Activated T-helper 17 cell treated with anti-CD3 and anti-CD28 coated beads, Interleukin-2, amount 50 U/mL, for 72 hours (primary cell): ENCODE results near the gene LRCH2. TPM values are rescaled to one million over a fixed set of nuclear protein-coding genes. Genes with fewer than 3 reads are reported as not detected.

Experiments used
- ATAC-seq: fragments of 150-1000 bp; cut with Tn5 transposase; replicated peaks from 2 replicates; pipeline ENCODE4 v1.10.0; 2021; ENCODE audit warnings: mild to moderate bottlenecking, moderate library complexity
- H3K27ac Mint-ChIP-seq: one replicate; pipeline ENCODE4 v1.8.0; 2022; ENCODE audit warnings: mixed read lengths
- H3K27me3 Mint-ChIP-seq: one replicate; pipeline ENCODE4 v1.8.0; 2022; ENCODE audit warnings: mixed read lengths
- H3K36me3 Mint-ChIP-seq: one replicate; pipeline ENCODE4 v1.8.0; 2022; ENCODE audit warnings: low read depth, mild to moderate bottlenecking, mixed read lengths
- H3K4me1 Mint-ChIP-seq: one replicate; pipeline ENCODE4 v1.8.0; 2022; ENCODE audit warnings: mixed read lengths
- H3K4me3 Mint-ChIP-seq: one replicate; pipeline ENCODE4 v1.8.0; 2022; ENCODE audit warnings: mild to moderate bottlenecking, mixed read lengths
- H3K9me3 Mint-ChIP-seq: one replicate; pipeline ENCODE4 v1.8.0; 2022; ENCODE audit warnings: mixed read lengths
- total RNA-seq, 2 donors: library from RNA; stranded (reverse); gene quantifications; one replicate each; pipeline ENCODE4 v1.2.3, GENCODE V29; 2022

LRCH2 gene, protein sequence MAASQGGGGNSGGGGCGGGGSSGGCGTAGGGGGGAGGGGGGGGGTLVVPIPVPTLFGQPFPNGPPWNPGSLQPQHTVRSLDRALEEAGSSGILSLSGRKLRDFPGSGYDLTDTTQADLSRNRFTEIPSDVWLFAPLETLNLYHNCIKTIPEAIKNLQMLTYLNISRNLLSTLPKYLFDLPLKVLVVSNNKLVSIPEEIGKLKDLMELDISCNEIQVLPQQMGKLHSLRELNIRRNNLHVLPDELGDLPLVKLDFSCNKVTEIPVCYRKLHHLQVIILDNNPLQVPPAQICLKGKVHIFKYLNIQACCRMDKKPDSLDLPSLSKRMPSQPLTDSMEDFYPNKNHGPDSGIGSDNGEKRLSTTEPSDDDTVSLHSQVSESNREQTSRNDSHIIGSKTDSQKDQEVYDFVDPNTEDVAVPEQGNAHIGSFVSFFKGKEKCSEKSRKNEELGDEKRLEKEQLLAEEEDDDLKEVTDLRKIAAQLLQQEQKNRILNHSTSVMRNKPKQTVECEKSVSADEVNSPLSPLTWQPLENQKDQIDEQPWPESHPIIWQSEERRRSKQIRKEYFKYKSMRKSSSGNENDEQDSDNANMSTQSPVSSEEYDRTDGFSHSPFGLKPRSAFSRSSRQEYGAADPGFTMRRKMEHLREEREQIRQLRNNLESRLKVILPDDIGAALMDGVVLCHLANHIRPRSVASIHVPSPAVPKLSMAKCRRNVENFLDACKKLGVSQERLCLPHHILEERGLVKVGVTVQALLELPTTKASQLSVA
- total RNA-seq, result not detected

GRCh38 chrX:115233497-115234455 lies at the start of gene LRCH2:
Gene LRCH2 (minus strand): TSS chrX:115234096. CDS start chrX:115234041, 55 bp downstream.
- Mint-ChIP-seq H3K4me3 (no peak within 1 kb of the TSS), H3K4me1 (no peaks in the 10 kb centered on the region), H3K27me3 (peaks cover 19% of the 10 kb centered on the region), H3K9me3 (no peaks in the 10 kb centered on the region), H3K27ac (no peak within 1 kb of the TSS), H3K36me3 (no peaks in the 10 kb centered on the region)
- ATAC-seq, result no peak

GRCh38 chrX:115269051-115269683 lies 35.3 kb upstream of the LRCH2 start:
- no peaks in the 10 kb centered on the region for H3K36me3 Mint-ChIP-seq
- no peaks in the 10 kb centered on the region for H3K27me3 Mint-ChIP-seq
- no peaks in the 10 kb centered on the region for H3K4me1 Mint-ChIP-seq
- no peak overlapping the region for H3K4me3 Mint-ChIP-seq
- peaks cover 4% of the 10 kb centered on the region for H3K9me3 Mint-ChIP-seq
- no peak for ATAC-seq
- no peak overlapping the region for H3K27ac Mint-ChIP-seq

DNA sequence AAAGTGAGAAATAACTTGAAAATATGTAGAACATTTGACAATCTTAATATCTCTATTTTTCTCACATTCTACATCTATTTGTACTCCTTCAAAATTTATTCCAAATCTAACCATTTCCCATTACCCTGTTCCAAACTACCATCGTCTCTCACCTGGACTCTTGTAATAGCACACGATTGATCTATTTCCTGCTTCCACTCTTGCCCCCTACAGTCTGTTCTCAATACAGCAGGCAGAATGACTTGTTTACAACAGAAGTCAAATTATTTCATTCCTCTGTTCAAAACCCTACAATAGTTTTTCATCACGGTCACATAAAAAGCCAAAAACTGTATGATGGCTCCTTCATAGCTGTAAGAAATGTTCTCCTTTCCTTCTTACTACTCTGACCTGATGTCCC lies 34.5 kb upstream of the LRCH2 start:
- no peaks in the 10 kb centered on the region for H3K36me3 Mint-ChIP-seq
- no peaks in the 10 kb centered on the region for H3K4me1 Mint-ChIP-seq
- H3K4me3 Mint-ChIP-seq, result no peak overlapping the region
- H3K27me3 Mint-ChIP-seq, result no peaks in the 10 kb centered on the region
- ATAC-seq, result no peak
- peaks cover 4% of the 10 kb centered on the region for H3K9me3 Mint-ChIP-seq
- no peak overlapping the region for H3K27ac Mint-ChIP-seq

GRCh38 chrX:115266300-115266699 lies 32.4 kb upstream of the LRCH2 start:
- ATAC-seq, result no peak
- no peak overlapping the region for H3K4me3 Mint-ChIP-seq
- peaks cover 4% of the 10 kb centered on the region for H3K9me3 Mint-ChIP-seq
- H3K4me1 Mint-ChIP-seq, result no peaks in the 10 kb centered on the region
- H3K36me3 Mint-ChIP-seq, result no peaks in the 10 kb centered on the region
- no peak overlapping the region for H3K27ac Mint-ChIP-seq
- no peaks in the 10 kb centered on the region for H3K27me3 Mint-ChIP-seq

GRCh38 chrX:115264009-115264408 lies 30.1 kb upstream of the LRCH2 start:
- H3K27me3 Mint-ChIP-seq, result no peaks in the 10 kb centered on the region
- H3K9me3 Mint-ChIP-seq, result peaks cover 4% of the 10 kb centered on the region
- H3K36me3 Mint-ChIP-seq, result no peaks in the 10 kb centered on the region
- H3K4me3 Mint-ChIP-seq, result no peak overlapping the region
- H3K4me1 Mint-ChIP-seq, result no peaks in the 10 kb centered on the region
- no peak overlapping the region for H3K27ac Mint-ChIP-seq
- ATAC-seq, result no peak

GRCh38 chrX:115261148-115261547 lies 27.3 kb upstream of the LRCH2 start:
- no peak overlapping the region for H3K27ac Mint-ChIP-seq
- no peaks in the 10 kb centered on the region for H3K36me3 Mint-ChIP-seq
- H3K27me3 Mint-ChIP-seq, result no peaks in the 10 kb centered on the region
- no peaks in the 10 kb centered on the region for H3K9me3 Mint-ChIP-seq
- H3K4me3 Mint-ChIP-seq, result no peak overlapping the region
- ATAC-seq, result no peak
- H3K4me1 Mint-ChIP-seq, result no peaks in the 10 kb centered on the region

DNA sequence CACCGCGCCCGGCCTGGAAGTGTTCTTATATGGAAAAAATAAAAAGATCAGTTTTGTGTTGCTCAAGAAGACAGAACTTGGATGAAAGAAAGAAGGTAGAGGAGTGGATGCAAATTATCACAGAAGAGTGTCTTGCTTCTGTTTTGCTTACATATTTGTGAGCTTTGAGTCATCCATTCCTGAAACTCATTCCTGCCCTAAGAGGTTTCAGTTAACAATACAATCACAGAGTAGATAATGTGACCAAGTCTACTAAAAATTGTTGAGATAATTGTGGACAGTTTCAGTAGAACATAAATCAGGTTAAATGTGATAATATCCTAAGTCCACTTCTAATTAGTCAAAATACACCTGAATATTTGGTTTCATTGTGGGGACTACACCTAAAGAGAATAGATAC lies 26.4 kb upstream of the LRCH2 start:
- Mint-ChIP-seq H3K9me3 (no peaks in the 10 kb centered on the region), H3K27me3 (no peaks in the 10 kb centered on the region), H3K4me1 (no peaks in the 10 kb centered on the region), H3K4me3 (no peak overlapping the region), H3K36me3 (no peaks in the 10 kb centered on the region), H3K27ac (no peak overlapping the region)
- ATAC-seq, result no peak

- ATAC-seq, result no peak
- Mint-ChIP-seq H3K27me3 (no peaks in the 10 kb centered on the region), H3K4me1 (no peaks in the 10 kb centered on the region), H3K27ac (no peak overlapping the region), H3K36me3 (no peaks in the 10 kb centered on the region), H3K4me3 (no peak overlapping the region), H3K9me3 (no peaks in the 10 kb centered on the region)
Measured at GRCh38 chrX:115259238-115259875, 25.5 kb upstream of the LRCH2 start.

DNA sequence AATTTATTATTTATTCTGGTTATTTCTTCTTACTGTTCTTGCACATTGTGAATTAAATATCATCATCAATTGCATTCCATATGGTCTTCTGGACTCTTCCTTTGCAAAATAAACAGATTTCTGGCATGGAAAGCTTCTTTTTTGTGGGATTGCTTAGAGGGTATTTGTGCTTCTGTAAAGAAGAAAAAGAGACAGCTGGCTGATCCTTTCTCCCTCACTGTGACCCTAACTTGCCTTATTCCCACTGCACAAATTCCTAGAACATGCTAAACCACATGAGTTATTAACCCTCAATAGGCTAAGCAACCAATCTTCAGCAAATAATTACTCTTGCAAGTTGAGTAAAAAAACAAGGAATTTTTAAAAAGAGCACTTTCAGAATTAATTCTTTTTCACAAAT lies 23.8 kb upstream of the LRCH2 start:
- Mint-ChIP-seq H3K36me3 (no peaks in the 10 kb centered on the region), H3K27me3 (no peaks in the 10 kb centered on the region), H3K9me3 (no peaks in the 10 kb centered on the region), H3K27ac (no peak overlapping the region), H3K4me3 (no peak overlapping the region), H3K4me1 (no peaks in the 10 kb centered on the region)
- ATAC-seq, result no peak

DNA sequence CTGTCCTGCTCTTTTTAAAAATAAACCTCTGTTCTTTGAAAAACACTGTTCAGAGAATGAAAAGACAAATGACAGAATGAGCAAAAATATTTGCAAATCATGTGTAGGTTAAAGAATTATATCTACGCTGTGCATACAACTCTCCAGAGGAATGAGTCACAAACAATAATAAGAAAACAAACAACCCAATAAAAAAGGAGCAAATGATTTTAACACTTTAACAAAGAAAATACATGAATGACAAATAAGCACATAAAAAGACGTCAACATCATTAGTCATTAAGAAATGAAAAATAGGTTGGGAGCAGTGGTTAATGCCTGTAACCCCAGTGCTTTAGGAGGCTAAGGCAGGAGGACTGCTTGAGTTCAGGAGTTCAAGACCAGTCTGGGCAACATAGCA lies 21.1 kb upstream of the LRCH2 start:
- H3K4me3 Mint-ChIP-seq, result no peak overlapping the region
- H3K9me3 Mint-ChIP-seq, result no peaks in the 10 kb centered on the region
- H3K36me3 Mint-ChIP-seq, result no peaks in the 10 kb centered on the region
- H3K27me3 Mint-ChIP-seq, result no peaks in the 10 kb centered on the region
- no peak for ATAC-seq
- no peaks in the 10 kb centered on the region for H3K4me1 Mint-ChIP-seq
- no peak overlapping the region for H3K27ac Mint-ChIP-seq

- no peak overlapping the region for H3K27ac Mint-ChIP-seq
- ATAC-seq, result no peak
- no peak overlapping the region for H3K4me3 Mint-ChIP-seq
Measured at GRCh38 chrX:115251458-115252233, 17.8 kb upstream of the LRCH2 start.

GRCh38 chrX:115237056-115237455 lies 3.2 kb upstream of the LRCH2 start:
- Mint-ChIP-seq H3K4me1 (no peaks in the 10 kb centered on the region), H3K27me3 (peaks cover 14% of the 10 kb centered on the region), H3K9me3 (no peaks in the 10 kb centered on the region), H3K4me3 (no peak overlapping the region), H3K27ac (no peak overlapping the region), H3K36me3 (no peaks in the 10 kb centered on the region)
- no peak for ATAC-seq

More at GRCh38 chrX:115251458-115252233, 17.8 kb upstream of the LRCH2 start:
- H3K4me1 Mint-ChIP-seq, result no peaks in the 10 kb centered on the region
- no peaks in the 10 kb centered on the region for H3K9me3 Mint-ChIP-seq
- H3K36me3 Mint-ChIP-seq, result no peaks in the 10 kb centered on the region
- no peaks in the 10 kb centered on the region for H3K27me3 Mint-ChIP-seq

- no peaks in the 10 kb centered on the region for H3K9me3 Mint-ChIP-seq
- H3K4me3 Mint-ChIP-seq, result no peak overlapping the region
- no peak for ATAC-seq
- H3K36me3 Mint-ChIP-seq, result no peaks in the 10 kb centered on the region
- H3K27me3 Mint-ChIP-seq, result peaks cover 19% of the 10 kb centered on the region
- H3K27ac Mint-ChIP-seq, result no peak overlapping the region
- no peaks in the 10 kb centered on the region for H3K4me1 Mint-ChIP-seq
Measured at GRCh38 chrX:115236560-115236959, 2.7 kb upstream of the LRCH2 start.
